HG03108 (cell line): ENCODE data around the gene CYP19A1.
"Not testable (repeated sequence)": the region's sequence is repeated elsewhere in the genome, so short reads cannot be mapped to it uniquely, and the experiment has no call there.

ENCODE experiments used
- ATAC-seq: cut with Tn5 transposase; IDR thresholded peaks from one replicate; pipeline ENCODE4 v1.9.1; 2021; ENCODE audit warnings: moderate library complexity; ENCODE audit not compliant: unreplicated experiment

Gene CYP19A1

GRCh38 chr15:51263726-51264125 lies 74.7 kb downstream of the CYP19A1 start:
- ATAC-seq: no peak

DNA sequence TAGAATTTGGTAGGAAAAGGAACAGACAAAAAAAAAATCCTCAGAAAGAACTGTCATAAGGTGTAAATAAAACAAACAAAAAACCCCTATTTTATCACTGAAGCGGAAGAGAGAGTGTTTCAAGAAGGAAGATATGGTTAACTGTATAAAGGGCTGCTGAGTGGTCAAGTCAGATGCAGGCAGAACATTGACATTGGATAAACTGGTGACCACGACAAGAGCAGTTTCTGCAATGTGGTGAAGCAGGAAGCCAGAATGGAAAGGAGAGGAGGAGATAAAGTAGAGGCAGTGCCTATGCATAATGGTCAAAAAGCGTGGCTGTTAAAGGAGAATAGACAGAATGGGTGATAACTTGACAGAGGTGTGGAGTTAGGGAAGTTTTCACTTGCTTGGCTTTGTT lies 75.3 kb downstream of the CYP19A1 start:
- ATAC-seq: no peak

GRCh38 chr15:51262463-51262862 lies 75.9 kb downstream of the CYP19A1 start:
- no peak for ATAC-seq

DNA sequence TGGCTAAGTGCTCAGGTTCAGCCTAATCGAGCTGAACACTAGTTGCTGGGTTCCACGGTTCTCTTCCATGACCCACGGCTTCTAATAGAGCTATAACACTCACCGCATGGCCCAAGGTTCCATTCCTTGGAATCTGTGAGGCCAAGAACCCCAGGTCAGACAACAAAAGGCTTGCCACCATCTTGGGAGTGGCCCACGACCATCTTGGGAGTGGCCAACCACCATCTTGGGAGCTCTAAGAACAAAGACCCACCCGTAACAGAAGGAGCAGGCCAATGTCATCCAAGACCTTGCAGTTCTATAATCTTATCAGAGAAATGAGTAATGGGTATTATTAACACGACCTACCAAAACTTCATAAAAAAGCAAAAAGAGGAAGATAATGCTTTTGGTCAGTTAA lies 77.3 kb downstream of the CYP19A1 start:
- ATAC-seq: not testable (repeated sequence)

DNA sequence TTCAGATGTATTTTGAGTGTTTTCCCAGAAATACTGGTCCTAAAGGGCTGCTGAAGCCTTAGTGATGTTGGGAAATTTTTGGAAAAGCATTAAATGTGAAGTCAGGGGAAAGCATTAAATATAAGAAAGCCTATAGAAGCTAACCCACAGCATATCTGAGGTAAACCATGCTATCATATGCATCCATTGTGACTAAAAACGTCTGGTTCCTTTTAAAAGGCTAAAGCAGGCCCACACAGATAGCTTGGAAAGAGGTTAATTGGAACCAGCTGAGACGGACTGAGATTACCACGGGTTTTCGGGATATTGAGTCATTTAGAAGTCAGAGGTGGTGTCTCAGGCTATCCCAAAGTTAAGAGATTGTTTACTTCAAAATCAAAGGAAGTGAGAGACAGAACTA lies 78.2 kb downstream of the CYP19A1 start:
- no peak for ATAC-seq

- ATAC-seq: no peak
Observed at GRCh38 chr15:51255533-51255932, 82.9 kb downstream of the CYP19A1 start.

GRCh38 chr15:51253366-51253765 lies 85.0 kb downstream of the CYP19A1 start:
- no peak for ATAC-seq

DNA sequence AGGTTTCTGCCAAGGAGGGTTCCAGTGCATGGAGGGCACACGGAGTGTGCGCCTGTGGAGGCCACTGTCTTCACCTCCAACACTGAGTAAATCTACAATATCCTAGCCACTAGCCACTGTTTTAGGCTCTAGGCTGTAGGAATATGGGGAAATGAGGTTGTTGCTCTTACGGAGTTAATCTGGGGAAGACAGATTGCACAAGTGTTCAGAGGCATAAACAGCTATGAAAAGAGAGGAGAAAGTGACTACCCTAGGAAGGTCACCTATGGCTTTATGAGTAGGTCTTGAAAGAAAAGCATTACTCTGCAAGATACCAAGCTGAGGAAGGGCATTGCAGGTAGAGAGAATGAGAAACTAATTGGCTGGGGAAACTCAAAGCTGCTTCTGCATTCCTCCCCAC lies 85.7 kb downstream of the CYP19A1 start:
- ATAC-seq: no peak

DNA sequence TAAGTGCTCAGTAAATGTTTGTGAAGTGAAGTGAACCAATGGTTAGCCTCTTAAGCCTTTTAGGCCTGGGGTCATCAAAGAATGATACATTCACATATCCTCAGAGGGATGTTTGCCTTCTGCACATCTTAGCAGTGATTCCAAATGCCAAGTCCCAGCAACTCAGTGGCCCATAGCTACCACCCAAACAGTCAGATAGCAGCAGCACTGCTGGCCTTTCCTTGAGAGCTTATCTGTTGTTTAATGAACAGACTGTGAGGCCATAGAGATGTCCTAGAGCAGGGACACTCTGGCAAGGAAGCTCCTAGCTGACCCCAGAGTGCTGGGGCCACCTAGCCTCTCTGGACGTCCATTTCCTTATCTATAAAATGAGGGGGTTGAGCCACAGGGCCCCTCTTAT lies 86.8 kb downstream of the CYP19A1 start:
- no peak for ATAC-seq

DNA sequence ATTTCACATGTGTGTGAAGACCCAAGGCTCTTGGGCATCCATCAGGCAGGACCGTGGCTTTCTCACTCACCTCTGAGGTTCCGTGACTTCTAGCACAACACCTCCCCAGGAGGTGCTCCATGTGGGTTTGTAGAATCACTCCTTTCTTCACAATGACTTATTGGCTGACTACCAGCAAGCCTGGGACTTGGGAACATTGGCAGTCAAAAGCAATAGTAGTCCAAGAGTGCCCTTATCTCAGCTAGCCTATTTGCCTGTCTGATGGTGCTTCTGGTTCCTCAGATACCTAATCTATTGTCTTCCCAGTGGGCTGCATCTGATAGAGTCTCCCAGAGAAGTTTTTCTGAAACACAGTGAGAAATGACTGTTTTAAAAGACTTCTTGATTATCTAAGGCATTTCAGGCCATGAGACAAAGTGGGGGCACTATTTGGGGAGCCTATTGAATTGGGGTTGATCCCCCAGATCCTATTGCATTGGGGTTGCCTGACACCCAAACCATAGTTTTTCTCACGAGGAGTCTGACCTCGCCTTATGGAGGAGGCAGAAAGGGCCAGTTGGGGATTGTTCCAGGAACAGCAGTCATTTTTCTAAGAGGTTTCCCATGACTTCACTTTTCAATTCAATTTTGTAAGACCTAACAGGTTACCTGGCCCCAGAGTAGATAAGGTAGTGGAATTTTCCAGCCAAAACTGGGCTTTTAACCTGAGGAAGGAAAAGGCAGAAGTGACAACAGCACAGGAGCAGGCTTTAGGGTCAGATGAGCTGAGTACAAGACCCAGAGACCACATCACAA lies 88.0 kb downstream of the CYP19A1 start:
- no peak for ATAC-seq

DNA sequence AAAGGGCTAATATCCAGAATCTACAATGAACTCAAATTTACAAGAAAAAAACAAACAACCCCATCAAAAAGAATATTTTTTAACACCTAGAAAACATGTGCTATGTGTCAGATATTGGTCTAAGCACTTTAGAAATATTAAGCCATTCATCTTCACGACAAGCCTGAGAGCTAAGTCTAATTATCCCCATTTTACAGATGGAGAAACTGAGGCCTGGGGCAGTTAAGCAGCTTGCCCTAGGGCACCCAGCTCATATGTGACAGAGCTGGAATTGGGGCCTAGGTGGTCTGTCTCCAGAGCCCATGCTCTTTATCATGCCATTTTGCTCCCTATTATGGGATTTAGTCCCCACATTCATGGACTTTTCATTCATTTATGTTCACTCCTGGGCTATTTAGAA lies 92.8 kb downstream of the CYP19A1 start:
- no peak for ATAC-seq

DNA sequence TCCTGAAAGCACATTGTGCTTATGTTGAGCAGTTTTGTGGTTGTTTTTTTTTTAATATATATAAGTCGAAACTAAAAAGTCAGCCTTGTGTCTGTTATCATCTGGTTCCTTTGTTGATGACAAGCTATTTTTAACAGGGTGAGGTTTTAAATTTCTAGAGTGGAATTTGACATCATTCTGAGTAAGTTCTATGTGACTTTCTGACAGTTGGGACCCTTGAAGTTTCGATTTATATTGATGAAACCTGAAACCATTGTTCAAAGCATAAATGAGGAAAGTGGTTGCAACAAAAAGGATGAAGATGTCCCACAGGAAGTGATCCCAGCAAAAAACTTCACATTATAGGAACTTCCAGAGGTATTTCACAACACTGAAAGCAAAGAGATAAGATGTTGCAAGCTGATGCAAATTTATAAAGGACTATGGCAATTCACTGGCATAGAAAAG lies 94.0 kb downstream of the CYP19A1 start:
- ATAC-seq: no peak

GRCh38 chr15:51243774-51244173 lies 94.6 kb downstream of the CYP19A1 start:
- ATAC-seq: no peak

- ATAC-seq: no peak
Observed at GRCh38 chr15:51240066-51240465, 98.3 kb downstream of the CYP19A1 start.

DNA sequence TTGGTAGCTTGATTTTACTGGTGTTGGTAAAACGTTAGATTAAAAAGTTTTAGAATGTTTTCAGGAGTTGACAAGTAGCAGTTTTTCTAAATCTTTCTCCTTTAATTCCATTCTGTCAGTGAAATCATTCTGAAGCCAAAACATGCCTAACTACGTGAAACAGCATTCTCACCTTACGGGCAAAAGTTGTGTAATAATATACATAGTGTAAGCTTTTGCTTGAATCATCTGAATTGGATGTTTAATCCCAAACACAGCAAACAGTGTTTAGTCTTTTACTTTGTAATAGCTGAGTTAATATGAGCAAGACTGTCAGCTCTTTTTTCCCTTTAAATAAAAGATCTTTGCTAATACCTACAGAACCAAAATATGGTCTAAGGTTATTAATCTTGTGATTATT lies 100.6 kb downstream of the CYP19A1 start:
- no peak for ATAC-seq

- ATAC-seq: no peak
Observed at GRCh38 chr15:51234176-51234927, 104.0 kb downstream of the CYP19A1 start.

GRCh38 chr15:51232581-51232980 lies 105.8 kb downstream of the CYP19A1 start:
- ATAC-seq: no peak

- no peak for ATAC-seq
Observed at GRCh38 chr15:51229907-51230330, 108.5 kb downstream of the CYP19A1 start.

- peak; percentile 84 for ATAC-seq
Observed at GRCh38 chr15:51227940-51228732, 110.3 kb downstream of the CYP19A1 start.

- ATAC-seq: no peak
Observed at GRCh38 chr15:51226576-51227210, 111.7 kb downstream of the CYP19A1 start.

DNA sequence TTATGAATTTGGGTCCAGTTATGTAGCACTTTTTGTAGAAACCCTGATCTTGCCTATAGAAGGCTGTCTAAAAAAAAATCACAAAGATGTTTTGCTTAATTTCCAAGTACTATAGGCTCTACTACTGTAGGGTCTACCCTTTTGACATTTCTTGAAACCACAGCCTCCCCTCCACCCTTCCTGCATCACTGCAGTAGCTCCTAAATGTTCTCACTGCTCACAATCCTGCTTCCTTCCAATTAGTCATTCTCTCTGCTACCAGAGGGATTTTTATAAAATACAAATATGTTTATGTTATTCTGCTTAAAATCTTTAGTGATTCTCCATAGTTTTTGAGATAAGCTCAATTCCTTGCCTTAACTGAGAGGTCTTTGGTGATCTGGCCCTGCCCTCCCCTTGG lies 114.0 kb downstream of the CYP19A1 start:
- no peak for ATAC-seq
